K562 (cell line): Measurements from ENCODE around the gene CD46. TPM values are rescaled to one million over a fixed set of nuclear protein-coding genes. Genes with fewer than 3 reads are reported as not detected.

ENCODE experiments used
- L3MBTL2 ChIP-seq: fragments of 450-650 bp; IDR thresholded peaks from 2 replicates; pipeline ENCODE4 v1.6.1; 2016; ENCODE audit warnings: mild to moderate bottlenecking, moderate library complexity
- MIER1 ChIP-seq: fragments of 450-650 bp; IDR thresholded peaks from 2 replicates; pipeline ENCODE4 v1.6.1; 2016; ENCODE audit warnings: antibody characterized with exemption, mild to moderate bottlenecking, low read depth
- YY1 ChIP-seq, 3 experiments: IDR thresholded peaks; 2 replicates each; pipeline ENCODE4 v1.6.1; 2011; ENCODE audit warnings: low read length in 2 of 3, mild to moderate bottlenecking in 2 of 3, moderate library complexity in 2 of 3, borderline replicate concordance in 1 of 3, control low read depth in 1 of 3, low read depth in 1 of 3; ENCODE audit not compliant: insufficient read depth in 3 of 3, insufficient replicate concordance in 2 of 3, control insufficient read depth in 1 of 3, insufficient read length in 1 of 3; ENCODE audit errors: extremely low read depth in 1 of 3
- polyA plus RNA-seq, 8 experiments: library from polyadenylated mRNA; depleted of rRNA in 4 of 8; stranded (reverse) in 5 of 8; unstranded in 3 of 8; fragments of >200 nt; fragmentation: Nextera tagmentation in 2 of 8; fragmentation: Illumina TruSeq in 1 of 8; extraction: Ambion mirVana in 2 of 8; extraction: Trizol in 1 of 8; gene quantifications; 2 replicates each; pipeline versions ENCODE4 v1.2.1 to v1.2.3, GENCODE V29; 2011 to 2014; ENCODE audit warnings: inconsistent platforms in 1 of 8, missing spikeins in 1 of 8
- total RNA-seq, 7 experiments: library from RNA; depleted of rRNA in 6 of 7; stranded (reverse); fragments of >200 nt in 6 of 7; fragmentation: Illumina TruSeq in 2 of 7; extraction: Trizol in 2 of 7; gene quantifications; 2 replicates each; pipeline versions ENCODE4 v1.2.1 to v1.2.3, GENCODE V29; 2011 to 2021; ENCODE audit warnings: low replicate concordance in 1 of 7
- TF ChIP-seq, protein P1 (sequence below): fragments of 450-650 bp; IDR thresholded peaks from 2 replicates; pipeline ENCODE4 v1.6.1; 2016; ENCODE audit warnings: mild to moderate bottlenecking, moderate library complexity
- TF ChIP-seq, protein P2 (sequence below): fragments of 200-800 bp; sonication (Bioruptor generic); IDR thresholded peaks from 2 replicates; pipeline ENCODE4 v1.6.1; 2017; ENCODE audit warnings: missing genetic modification characterization, missing compliant biosample characterization
- TF ChIP-seq, protein P3 (sequence below): fragments of 450-650 bp; conservative IDR thresholded peaks from 2 replicates; pipeline ENCODE4 v1.6.1; 2016; ENCODE audit warnings: missing genetic modification characterization, low read depth, mild to moderate bottlenecking, missing compliant biosample characterization, moderate library complexity
- TF ChIP-seq, protein P4 (sequence below): fragments of 250-450 bp; sonication (Bioruptor Pico); IDR thresholded peaks from 2 replicates; pipeline ENCODE4 v1.8.0; 2021; ENCODE audit warnings: moderate library complexity, mild to moderate bottlenecking, inconsistent platforms

CD46 gene
- total and polyA plus RNA-seq, 9 of the 15 experiments (the other 6 are each of a cell fraction or from before 2014, with no cell fraction given) = 87.9 to 374 (median 156) TPM

DNA sequence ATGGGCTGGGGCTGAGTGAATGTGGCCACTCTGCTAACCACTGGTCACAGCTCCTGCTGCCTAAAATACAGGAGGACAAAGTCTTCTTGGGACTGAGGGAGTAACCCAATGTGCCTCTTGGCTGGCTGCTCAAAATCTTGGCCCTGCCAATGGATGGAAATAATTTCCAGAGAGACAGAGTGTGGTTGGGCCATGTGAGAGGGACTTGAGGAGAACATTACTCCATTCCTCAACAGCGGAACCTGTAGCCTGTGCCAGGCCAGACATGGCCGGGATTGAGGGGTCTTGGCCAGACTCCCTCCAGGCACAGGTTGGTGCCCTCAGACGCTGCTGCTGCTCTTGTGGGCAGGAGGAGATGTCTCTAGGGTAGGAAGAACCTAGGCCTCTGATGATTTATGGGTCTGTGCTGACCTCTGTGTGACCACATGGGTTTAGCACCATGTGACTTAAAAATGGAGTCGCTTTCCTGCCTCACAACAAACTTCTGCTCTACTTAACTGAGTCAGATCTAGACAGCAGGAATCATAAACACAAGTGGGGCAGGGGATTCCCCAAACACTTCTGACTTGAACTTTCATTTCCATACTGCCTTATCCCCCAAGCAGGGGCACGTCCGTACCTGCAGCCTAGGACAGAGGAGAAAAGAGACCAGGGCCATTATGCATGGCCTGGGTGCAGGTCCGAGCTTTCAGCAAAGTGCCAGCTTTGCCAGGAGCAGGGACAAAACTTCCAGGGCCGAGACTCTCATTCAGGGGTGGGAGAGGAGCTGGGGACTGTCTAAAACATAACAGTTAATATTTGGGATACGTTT lies 79.9 kb downstream of the CD46 start (continued):
- TF ChIP-seq, protein P1, sequence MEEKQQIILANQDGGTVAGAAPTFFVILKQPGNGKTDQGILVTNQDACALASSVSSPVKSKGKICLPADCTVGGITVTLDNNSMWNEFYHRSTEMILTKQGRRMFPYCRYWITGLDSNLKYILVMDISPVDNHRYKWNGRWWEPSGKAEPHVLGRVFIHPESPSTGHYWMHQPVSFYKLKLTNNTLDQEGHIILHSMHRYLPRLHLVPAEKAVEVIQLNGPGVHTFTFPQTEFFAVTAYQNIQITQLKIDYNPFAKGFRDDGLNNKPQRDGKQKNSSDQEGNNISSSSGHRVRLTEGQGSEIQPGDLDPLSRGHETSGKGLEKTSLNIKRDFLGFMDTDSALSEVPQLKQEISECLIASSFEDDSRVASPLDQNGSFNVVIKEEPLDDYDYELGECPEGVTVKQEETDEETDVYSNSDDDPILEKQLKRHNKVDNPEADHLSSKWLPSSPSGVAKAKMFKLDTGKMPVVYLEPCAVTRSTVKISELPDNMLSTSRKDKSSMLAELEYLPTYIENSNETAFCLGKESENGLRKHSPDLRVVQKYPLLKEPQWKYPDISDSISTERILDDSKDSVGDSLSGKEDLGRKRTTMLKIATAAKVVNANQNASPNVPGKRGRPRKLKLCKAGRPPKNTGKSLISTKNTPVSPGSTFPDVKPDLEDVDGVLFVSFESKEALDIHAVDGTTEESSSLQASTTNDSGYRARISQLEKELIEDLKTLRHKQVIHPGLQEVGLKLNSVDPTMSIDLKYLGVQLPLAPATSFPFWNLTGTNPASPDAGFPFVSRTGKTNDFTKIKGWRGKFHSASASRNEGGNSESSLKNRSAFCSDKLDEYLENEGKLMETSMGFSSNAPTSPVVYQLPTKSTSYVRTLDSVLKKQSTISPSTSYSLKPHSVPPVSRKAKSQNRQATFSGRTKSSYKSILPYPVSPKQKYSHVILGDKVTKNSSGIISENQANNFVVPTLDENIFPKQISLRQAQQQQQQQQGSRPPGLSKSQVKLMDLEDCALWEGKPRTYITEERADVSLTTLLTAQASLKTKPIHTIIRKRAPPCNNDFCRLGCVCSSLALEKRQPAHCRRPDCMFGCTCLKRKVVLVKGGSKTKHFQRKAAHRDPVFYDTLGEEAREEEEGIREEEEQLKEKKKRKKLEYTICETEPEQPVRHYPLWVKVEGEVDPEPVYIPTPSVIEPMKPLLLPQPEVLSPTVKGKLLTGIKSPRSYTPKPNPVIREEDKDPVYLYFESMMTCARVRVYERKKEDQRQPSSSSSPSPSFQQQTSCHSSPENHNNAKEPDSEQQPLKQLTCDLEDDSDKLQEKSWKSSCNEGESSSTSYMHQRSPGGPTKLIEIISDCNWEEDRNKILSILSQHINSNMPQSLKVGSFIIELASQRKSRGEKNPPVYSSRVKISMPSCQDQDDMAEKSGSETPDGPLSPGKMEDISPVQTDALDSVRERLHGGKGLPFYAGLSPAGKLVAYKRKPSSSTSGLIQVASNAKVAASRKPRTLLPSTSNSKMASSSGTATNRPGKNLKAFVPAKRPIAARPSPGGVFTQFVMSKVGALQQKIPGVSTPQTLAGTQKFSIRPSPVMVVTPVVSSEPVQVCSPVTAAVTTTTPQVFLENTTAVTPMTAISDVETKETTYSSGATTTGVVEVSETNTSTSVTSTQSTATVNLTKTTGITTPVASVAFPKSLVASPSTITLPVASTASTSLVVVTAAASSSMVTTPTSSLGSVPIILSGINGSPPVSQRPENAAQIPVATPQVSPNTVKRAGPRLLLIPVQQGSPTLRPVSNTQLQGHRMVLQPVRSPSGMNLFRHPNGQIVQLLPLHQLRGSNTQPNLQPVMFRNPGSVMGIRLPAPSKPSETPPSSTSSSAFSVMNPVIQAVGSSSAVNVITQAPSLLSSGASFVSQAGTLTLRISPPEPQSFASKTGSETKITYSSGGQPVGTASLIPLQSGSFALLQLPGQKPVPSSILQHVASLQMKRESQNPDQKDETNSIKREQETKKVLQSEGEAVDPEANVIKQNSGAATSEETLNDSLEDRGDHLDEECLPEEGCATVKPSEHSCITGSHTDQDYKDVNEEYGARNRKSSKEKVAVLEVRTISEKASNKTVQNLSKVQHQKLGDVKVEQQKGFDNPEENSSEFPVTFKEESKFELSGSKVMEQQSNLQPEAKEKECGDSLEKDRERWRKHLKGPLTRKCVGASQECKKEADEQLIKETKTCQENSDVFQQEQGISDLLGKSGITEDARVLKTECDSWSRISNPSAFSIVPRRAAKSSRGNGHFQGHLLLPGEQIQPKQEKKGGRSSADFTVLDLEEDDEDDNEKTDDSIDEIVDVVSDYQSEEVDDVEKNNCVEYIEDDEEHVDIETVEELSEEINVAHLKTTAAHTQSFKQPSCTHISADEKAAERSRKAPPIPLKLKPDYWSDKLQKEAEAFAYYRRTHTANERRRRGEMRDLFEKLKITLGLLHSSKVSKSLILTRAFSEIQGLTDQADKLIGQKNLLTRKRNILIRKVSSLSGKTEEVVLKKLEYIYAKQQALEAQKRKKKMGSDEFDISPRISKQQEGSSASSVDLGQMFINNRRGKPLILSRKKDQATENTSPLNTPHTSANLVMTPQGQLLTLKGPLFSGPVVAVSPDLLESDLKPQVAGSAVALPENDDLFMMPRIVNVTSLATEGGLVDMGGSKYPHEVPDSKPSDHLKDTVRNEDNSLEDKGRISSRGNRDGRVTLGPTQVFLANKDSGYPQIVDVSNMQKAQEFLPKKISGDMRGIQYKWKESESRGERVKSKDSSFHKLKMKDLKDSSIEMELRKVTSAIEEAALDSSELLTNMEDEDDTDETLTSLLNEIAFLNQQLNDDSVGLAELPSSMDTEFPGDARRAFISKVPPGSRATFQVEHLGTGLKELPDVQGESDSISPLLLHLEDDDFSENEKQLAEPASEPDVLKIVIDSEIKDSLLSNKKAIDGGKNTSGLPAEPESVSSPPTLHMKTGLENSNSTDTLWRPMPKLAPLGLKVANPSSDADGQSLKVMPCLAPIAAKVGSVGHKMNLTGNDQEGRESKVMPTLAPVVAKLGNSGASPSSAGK = peak; percentile 37; the same call in 1 of the 2 replicates
- TF ChIP-seq L3MBTL2 = no peak
- no peak for TF ChIP-seq MIER1
- TF ChIP-seq, protein P2, sequence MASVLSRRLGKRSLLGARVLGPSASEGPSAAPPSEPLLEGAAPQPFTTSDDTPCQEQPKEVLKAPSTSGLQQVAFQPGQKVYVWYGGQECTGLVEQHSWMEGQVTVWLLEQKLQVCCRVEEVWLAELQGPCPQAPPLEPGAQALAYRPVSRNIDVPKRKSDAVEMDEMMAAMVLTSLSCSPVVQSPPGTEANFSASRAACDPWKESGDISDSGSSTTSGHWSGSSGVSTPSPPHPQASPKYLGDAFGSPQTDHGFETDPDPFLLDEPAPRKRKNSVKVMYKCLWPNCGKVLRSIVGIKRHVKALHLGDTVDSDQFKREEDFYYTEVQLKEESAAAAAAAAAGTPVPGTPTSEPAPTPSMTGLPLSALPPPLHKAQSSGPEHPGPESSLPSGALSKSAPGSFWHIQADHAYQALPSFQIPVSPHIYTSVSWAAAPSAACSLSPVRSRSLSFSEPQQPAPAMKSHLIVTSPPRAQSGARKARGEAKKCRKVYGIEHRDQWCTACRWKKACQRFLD (CRISPR knock-in tag) = peak; percentile 76
- TF ChIP-seq, protein P3, sequence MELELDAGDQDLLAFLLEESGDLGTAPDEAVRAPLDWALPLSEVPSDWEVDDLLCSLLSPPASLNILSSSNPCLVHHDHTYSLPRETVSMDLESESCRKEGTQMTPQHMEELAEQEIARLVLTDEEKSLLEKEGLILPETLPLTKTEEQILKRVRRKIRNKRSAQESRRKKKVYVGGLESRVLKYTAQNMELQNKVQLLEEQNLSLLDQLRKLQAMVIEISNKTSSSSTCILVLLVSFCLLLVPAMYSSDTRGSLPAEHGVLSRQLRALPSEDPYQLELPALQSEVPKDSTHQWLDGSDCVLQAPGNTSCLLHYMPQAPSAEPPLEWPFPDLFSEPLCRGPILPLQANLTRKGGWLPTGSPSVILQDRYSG (tag) = peak; percentile 36; the same call in 1 of the 2 replicates
- peak in 2 of 3 experiments; percentile 39 to 42 for TF ChIP-seq YY1 (IDR thresholded peaks at IDR 0.05; ENCODE audit: borderline replicate concordance in 1 of 3, control insufficient read depth in 1 of 3, extremely low read depth in 1 of 3, insufficient read depth in 3 of 3, insufficient read length in 1 of 3, insufficient replicate concordance in 2 of 3, low read depth in 1 of 3, low read length in 2 of 3)
- TF ChIP-seq, protein P4, sequence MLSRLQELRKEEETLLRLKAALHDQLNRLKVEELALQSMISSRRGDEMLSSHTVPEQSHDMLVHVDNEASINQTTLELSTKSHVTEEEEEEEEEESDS (CRISPR knock-in tag) = no peak
